HepG2 (cell line): ENCODE data around the gene PGAP3. TPM values are rescaled to one million over a fixed set of nuclear protein-coding genes. Genes with fewer than 3 reads are reported as not detected.

ENCODE experiments used
- AGO2 ChIP-seq: fragments of 200-400 bp; formaldehyde crosslinking; optimal IDR thresholded peaks from 2 replicates; pipeline ENCODE3; 2017; ENCODE audit warnings: mild to moderate bottlenecking, low read depth, low read length, moderate library complexity
- KAT7 ChIP-seq: IDR thresholded peaks from 2 replicates; pipeline ENCODE4 v1.6.1; 2018; ENCODE audit warnings: borderline replicate concordance, missing compliant biosample characterization
- KLF12 ChIP-seq: sonication (generic); formaldehyde crosslinking; IDR thresholded peaks from 2 replicates; pipeline ENCODE4 v1.4.0; 2020; ENCODE audit warnings: missing genetic modification reagents, borderline replicate concordance
- KLF16 ChIP-seq, 2 experiments: sonication (generic) in 1 of 2; formaldehyde crosslinking in 1 of 2; IDR thresholded peaks; 2 replicates each; pipeline versions ENCODE4 v1.6.1 to v1.8.0; 2016 to 2023; ENCODE audit warnings: missing genetic modification reagents in 2 of 2, missing compliant biosample characterization in 1 of 2
- MEIS2 ChIP-seq: sonication (generic); formaldehyde crosslinking; IDR thresholded peaks from 2 replicates; pipeline ENCODE4 v1.9.0; 2021; ENCODE audit warnings: mild to moderate bottlenecking, missing genetic modification reagents
- MXI1 ChIP-seq: IDR thresholded peaks from 3 replicates; pipeline ENCODE4 v1.6.1; 2012; ENCODE audit warnings: low read depth, low read length, inconsistent platforms, borderline replicate concordance
- NFE2L2 ChIP-seq: fragments of 150-350 bp; IDR thresholded peaks from 2 replicates; pipeline ENCODE4 v1.6.1; 2014; ENCODE audit warnings: low read length
- NR0B2 ChIP-seq: sonication (generic); formaldehyde crosslinking; IDR thresholded peaks from 2 replicates; pipeline ENCODE4 v1.4.0; 2020; ENCODE audit warnings: mild to moderate bottlenecking, missing genetic modification reagents
- REPIN1 ChIP-seq: sonication (generic); formaldehyde crosslinking; IDR thresholded peaks from 2 replicates; pipeline ENCODE4 v1.8.0; 2022; ENCODE audit warnings: missing genetic modification reagents, low read depth, mild to moderate bottlenecking, borderline replicate concordance
- RFXANK ChIP-seq: IDR thresholded peaks from 2 replicates; pipeline ENCODE4 v1.6.1; 2016
- SNRNP70 ChIP-seq: fragments of 200-400 bp; formaldehyde crosslinking; IDR thresholded peaks from 2 replicates; pipeline ENCODE4 v1.6.1; 2017; ENCODE audit warnings: mild to moderate bottlenecking, low read depth, low read length, moderate library complexity
- SOX6 ChIP-seq, 2 experiments: fragments of 450-650 bp in 1 of 2; sonication (generic) in 1 of 2; formaldehyde crosslinking in 1 of 2; IDR thresholded peaks; 2 replicates each; pipeline versions ENCODE4 v1.4.0 to v1.6.1; 2017 to 2020; ENCODE audit warnings: antibody characterized with exemption in 1 of 2, mild to moderate bottlenecking in 1 of 2, missing genetic modification reagents in 1 of 2
- TFDP1 ChIP-seq: IDR thresholded peaks from 2 replicates; pipeline ENCODE4 v1.6.1; 2016; ENCODE audit warnings: missing compliant biosample characterization, missing genetic modification reagents, borderline replicate concordance
- ZBTB43 ChIP-seq: sonication (generic); formaldehyde crosslinking; conservative IDR thresholded peaks from 2 replicates; pipeline ENCODE4 v1.4.0; 2020; ENCODE audit warnings: missing genetic modification reagents
- ZNF160 ChIP-seq: sonication (generic); formaldehyde crosslinking; IDR thresholded peaks from 2 replicates; pipeline ENCODE4 v1.8.0; 2022; ENCODE audit warnings: mild to moderate bottlenecking, inconsistent platforms, missing genetic modification reagents
- ZNF281 ChIP-seq: sonication (generic); formaldehyde crosslinking; IDR thresholded peaks from 2 replicates; pipeline ENCODE4 v1.4.0; 2020; ENCODE audit warnings: missing genetic modification reagents, borderline replicate concordance
- ZNF333 ChIP-seq: sonication (generic); formaldehyde crosslinking; IDR thresholded peaks from 2 replicates; pipeline ENCODE4 v1.4.0; 2020; ENCODE audit warnings: mild to moderate bottlenecking, missing genetic modification reagents, borderline replicate concordance
- ZNF484 ChIP-seq: sonication (generic); formaldehyde crosslinking; IDR thresholded peaks from 2 replicates; pipeline ENCODE4 v1.5.1; 2020; ENCODE audit warnings: mild to moderate bottlenecking, low read depth, missing genetic modification reagents, borderline replicate concordance
- ZNF75D ChIP-seq: sonication (generic); formaldehyde crosslinking; IDR thresholded peaks from 2 replicates; pipeline ENCODE4 v1.8.1; 2023; ENCODE audit warnings: missing genetic modification reagents, mild to moderate bottlenecking, borderline replicate concordance
- ZNF839 ChIP-seq: sonication (generic); formaldehyde crosslinking; IDR thresholded peaks from 2 replicates; pipeline ENCODE4 v1.4.0; 2020; ENCODE audit warnings: missing genetic modification reagents, mild to moderate bottlenecking, borderline replicate concordance
- ZNF883 ChIP-seq: sonication (generic); formaldehyde crosslinking; IDR thresholded peaks from 2 replicates; pipeline ENCODE4 v1.5.1; 2020; ENCODE audit warnings: mild to moderate bottlenecking, missing genetic modification reagents; ENCODE audit errors: not compliant biosample characterization
- ZSCAN25 ChIP-seq: sonication (generic); formaldehyde crosslinking; IDR thresholded peaks from 2 replicates; pipeline ENCODE4 v1.8.0; 2022; ENCODE audit warnings: mild to moderate bottlenecking, missing genetic modification reagents
- ZSCAN29 ChIP-seq: sonication (generic); formaldehyde crosslinking; conservative IDR thresholded peaks from 2 replicates; pipeline ENCODE4 v1.4.0; 2020; ENCODE audit warnings: mild to moderate bottlenecking, missing genetic modification reagents
- polyA plus RNA-seq, 8 experiments: library from polyadenylated mRNA; depleted of rRNA in 3 of 8; stranded (reverse) in 7 of 8; unstranded in 1 of 8; fragments of >200 nt; fragmentation: Illumina TruSeq in 4 of 8; extraction: Trizol in 4 of 8; gene quantifications; 2 replicates each; pipeline versions ENCODE4 v1.2.1 to v1.2.3, GENCODE V29; 2011 to 2016; ENCODE audit warnings: low read depth in 4 of 8, missing spikeins in 1 of 8, mixed read lengths in 1 of 8; ENCODE audit not compliant: insufficient read depth in 1 of 8
- total RNA-seq, 5 experiments: library from RNA; depleted of rRNA; stranded (reverse); fragments of >200 nt; fragmentation: Illumina TruSeq; extraction: Trizol; gene quantifications; 2 replicates each; pipeline ENCODE4 v1.2.3, GENCODE V29; 2016; ENCODE audit warnings: low read depth in 1 of 5

PGAP3 gene
- total and polyA plus RNA-seq, 2 of the 13 experiments (the other 11 are each of a cell fraction or from before 2014, with no cell fraction given), result 11.9 to 14.6 TPM

- peak; percentile 22; the same call in 1 of the 2 replicates for TF ChIP-seq ZNF281
- TF ChIP-seq KLF12, result 0 out of 2 replicates have a peak, but pooled peaks have one; percentile 45
- 0 out of 2 replicates have a peak, but pooled peaks have one; percentile 19 for TF ChIP-seq NR0B2 (CRISPR knock-in tag)
- TF ChIP-seq ZNF75D (CRISPR knock-in tag), result no peak
- TF ChIP-seq TFDP1 (CRISPR knock-in tag), result no peak
- TF ChIP-seq SOX6 (IDR thresholded peaks at IDR 0.05), result no peak
- TF ChIP-seq SOX6 (CRISPR knock-in tag; IDR thresholded peaks at IDR 0.05), result no peak
- no peak for TF ChIP-seq SNRNP70
- TF ChIP-seq ZNF160 (CRISPR knock-in tag), result peak; percentile 60; the same call in 1 of the 2 replicates
- peak; percentile 55 for TF ChIP-seq ZNF883 (CRISPR knock-in tag)
- TF ChIP-seq ZNF839 (CRISPR knock-in tag), result no peak
- peak; percentile 95 for TF ChIP-seq KAT7 (CRISPR knock-in tag)
- no peak for TF ChIP-seq NFE2L2
- TF ChIP-seq KLF16 (CRISPR knock-in tag; IDR thresholded peaks at IDR 0.05), result 0 out of 4 replicates have a peak, but pooled peaks of 1 of the 2 experiments have one; percentile 35
- no peak for TF ChIP-seq ZSCAN29 (CRISPR knock-in tag)
- TF ChIP-seq ZNF333 (CRISPR knock-in tag), result no peak
- TF ChIP-seq MXI1, result no peak
- no peak for TF ChIP-seq REPIN1 (CRISPR knock-in tag)
- no peak for TF ChIP-seq ZSCAN25 (CRISPR knock-in tag)
- peak; percentile 72; the same call in 1 of the 2 replicates for TF ChIP-seq MEIS2 (CRISPR knock-in tag)
- peak; percentile 54; the same call in 1 of the 2 replicates for TF ChIP-seq ZBTB43
- TF ChIP-seq ZNF484 (CRISPR knock-in tag), result no peak
- no peak for TF ChIP-seq RFXANK (CRISPR knock-in tag)
- peak; percentile 94 for TF ChIP-seq AGO2
Measured at GRCh38 chr17:39700148-39700987, 12.5 kb upstream of the PGAP3 start (continued).
